ENCODE results near the gene CPSF3. TPM values are rescaled to one million over a fixed set of nuclear protein-coding genes. Genes with fewer than 3 reads are reported as not detected.

The CPSF3 gene
- total RNA-seq, 1 experiment from 2014 or later: 86.8 TPM

- H3K4me1 ChIP-seq (ENCODE audit: insufficient read depth, low read length, poor library complexity, severe bottlenecking): no peaks in the 10 kb centered on the region
- POLR2A ChIA-PET (ENCODE audit: low non-redundant PET): interaction anchor here (0.5 kb wide), 1 partner anchor 157 kb away, joined by 11 read pairs; the partner anchor contains the start of gene YWHAQ
- intact Hi-C loops (cut with micrococcal nuclease; ENCODE audit: unreplicated experiment): no loop called here
- H3K27ac ChIP-seq (ENCODE audit: low read depth, low read length, poor library complexity, severe bottlenecking): peak overlapping the region; percentile 85
- H3K27me3 ChIP-seq (replicated peaks; ENCODE audit: insufficient read depth, low read depth, low read length, poor library complexity): no peaks in the 10 kb centered on the region
- no TSS peak for BruUV-seq (replicated peaks)
- H3K36me3 ChIP-seq (ENCODE audit: insufficient read depth, low read length, poor library complexity, severe bottlenecking): peaks cover 26% of the 10 kb centered on the region
- CTCF ChIA-PET: no interaction called here
- H3K9me3 ChIP-seq (ENCODE audit: low read depth, low read length, poor library complexity, severe bottlenecking): no peaks in the 10 kb centered on the region
- H3K4me3 ChIP-seq (ENCODE audit: low read depth, low read length, poor library complexity, severe bottlenecking): peak overlapping the region; percentile 99
- no peak for TF ChIP-seq CTCF (conservative IDR thresholded peaks at IDR 0.05; ENCODE audit: low read depth, low read length)
- no peak for TF ChIP-seq EZH2 (IDR thresholded peaks at IDR 0.05; ENCODE audit: borderline replicate concordance, low read depth, low read length, poor library complexity, severe bottlenecking)
- no peak for DNase-seq (ENCODE audit: low spot score)
These were observed 50.0 kb downstream of the CPSF3 start for GRCh38 chr2:9473308-9473984.

GRCh38 chr2:9473985-9474360 lies 50.5 kb downstream of the CPSF3 start:
- CTCF ChIA-PET: no interaction called here
- POLR2A ChIA-PET (ENCODE audit: low non-redundant PET): no interaction called here

GRCh38 chr2:9474361-9475057 lies 51.1 kb downstream of the CPSF3 start, which contains the start of gene IAH1:
Gene IAH1 (plus strand): TSS chr2:9474551. CDS start chr2:9474567, 16 bp downstream.
- Histone ChIP-seq H3K9me3 (ENCODE audit: low read depth, low read length, poor library complexity, severe bottlenecking) (no peaks in the 10 kb centered on the region), H3K27me3 (replicated peaks; ENCODE audit: insufficient read depth, low read depth, low read length, poor library complexity) (no peaks in the 10 kb centered on the region), H3K4me3 (ENCODE audit: low read depth, low read length, poor library complexity, severe bottlenecking) (peak within 1 kb of the TSS; percentile 99), H3K27ac (ENCODE audit: low read depth, low read length, poor library complexity, severe bottlenecking) (peak within 1 kb of the TSS; percentile 85), H3K36me3 (ENCODE audit: insufficient read depth, low read length, poor library complexity, severe bottlenecking) (peaks cover 33% of the 10 kb centered on the region), H3K4me1 (ENCODE audit: insufficient read depth, low read length, poor library complexity, severe bottlenecking) (no peaks in the 10 kb centered on the region)
- intact Hi-C loops (cut with micrococcal nuclease; ENCODE audit: unreplicated experiment): loop anchor here (1.0 kb wide), 1 partner anchor 332 kb away; no protein-coding TSS in a partner anchor
- TF ChIP-seq EZH2 (IDR thresholded peaks at IDR 0.05; ENCODE audit: borderline replicate concordance, low read depth, low read length, poor library complexity, severe bottlenecking): no peak
- TF ChIP-seq CTCF (conservative IDR thresholded peaks at IDR 0.05; ENCODE audit: low read depth, low read length): no peak
- peak; percentile 61 for DNase-seq (ENCODE audit: low spot score)
- BruUV-seq (replicated peaks): no TSS peak
- CTCF ChIA-PET: no interaction called here
- POLR2A ChIA-PET (ENCODE audit: low non-redundant PET): no interaction called here

More at GRCh38 chr2:9473985-9474360, 50.5 kb downstream of the CPSF3 start:
- H3K4me3 ChIP-seq (ENCODE audit: low read depth, low read length, poor library complexity, severe bottlenecking): peak overlapping the region; percentile 99
- H3K27me3 ChIP-seq (replicated peaks; ENCODE audit: insufficient read depth, low read depth, low read length, poor library complexity): no peaks in the 10 kb centered on the region
- no peaks in the 10 kb centered on the region for H3K9me3 ChIP-seq (ENCODE audit: low read depth, low read length, poor library complexity, severe bottlenecking)
- TF ChIP-seq EZH2 (IDR thresholded peaks at IDR 0.05; ENCODE audit: borderline replicate concordance, low read depth, low read length, poor library complexity, severe bottlenecking) (no peak), CTCF (conservative IDR thresholded peaks at IDR 0.05; ENCODE audit: low read depth, low read length) (no peak)
- DNase-seq (ENCODE audit: low spot score): peak; percentile 25
- H3K36me3 ChIP-seq (ENCODE audit: insufficient read depth, low read length, poor library complexity, severe bottlenecking): peaks cover 31% of the 10 kb centered on the region
- no TSS peak for BruUV-seq (replicated peaks)
- intact Hi-C loops (cut with micrococcal nuclease; ENCODE audit: unreplicated experiment): no loop called here
- peak overlapping the region; percentile 85 for H3K27ac ChIP-seq (ENCODE audit: low read depth, low read length, poor library complexity, severe bottlenecking)
- no peaks in the 10 kb centered on the region for H3K4me1 ChIP-seq (ENCODE audit: insufficient read depth, low read length, poor library complexity, severe bottlenecking)
